ENCODE results near the gene BAIAP2L1. TPM values are rescaled to one million over a fixed set of nuclear protein-coding genes. Genes with fewer than 3 reads are reported as not detected.

BAIAP2L1 gene
- total and polyA plus RNA-seq, 2 donors (not counting 3 experiments of a cell fraction or from before 2014, with no cell fraction given): 0.32 to 1.1 TPM

GRCh38 chr7:98251231-98251600 lies 149.7 kb downstream of the BAIAP2L1 start:
- intact Hi-C loops (cut with micrococcal nuclease): loop anchor here (1.0 to 2.0 kb wide), 2 partner anchors 15 to 150 kb away; partner anchors contain the start of gene BAIAP2L1
- no peak for TF ChIP-seq GATA2 (IDR thresholded peaks at IDR 0.05; ENCODE audit: insufficient read depth, insufficient read length, low read depth, low read length)
- no peak for TF ChIP-seq CTCF (IDR thresholded peaks at IDR 0.05; ENCODE audit: extremely low read depth in 1 of 2, insufficient read depth in 1 of 2, low read depth in 1 of 2, low read length in 2 of 2)
- no peak for TF ChIP-seq POLR2A (IDR thresholded peaks at IDR 0.05; ENCODE audit: low read depth, low read length)
- no peak for TF ChIP-seq FOS (IDR thresholded peaks at IDR 0.05; ENCODE audit: borderline replicate concordance, insufficient read depth, low read length)
- no peak for TF ChIP-seq JUN (IDR thresholded peaks at IDR 0.05; ENCODE audit: borderline replicate concordance, insufficient read depth, insufficient read length, low read depth)
- TF ChIP-seq, protein P1, sequence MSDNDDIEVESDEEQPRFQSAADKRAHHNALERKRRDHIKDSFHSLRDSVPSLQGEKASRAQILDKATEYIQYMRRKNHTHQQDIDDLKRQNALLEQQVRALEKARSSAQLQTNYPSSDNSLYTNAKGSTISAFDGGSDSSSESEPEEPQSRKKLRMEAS (IDR thresholded peaks at IDR 0.05; ENCODE audit: insufficient read depth, insufficient read length): no peak
- TF ChIP-seq MYC (IDR thresholded peaks at IDR 0.05; ENCODE audit: low read depth, low read length): no peak
- TF ChIP-seq POLR2AphosphoS5 (IDR thresholded peaks at IDR 0.05; ENCODE audit: insufficient read depth, low read depth, low read length): no peak
- no peak for TF ChIP-seq EZH2 (IDR thresholded peaks at IDR 0.05; ENCODE audit: borderline replicate concordance, low read depth, low read length, severe bottlenecking)
- peak; percentile 52 for FAIRE-seq
- dilution Hi-C loops (cut with MboI; ENCODE audit: extremely low pct_ligation_motif_present, low sequenced_read_pairs): no loop called here
- peak overlapping the region; percentile 81 for H3K9ac ChIP-seq (replicated peaks; ENCODE audit: extremely low read depth, insufficient read depth, low read length)
- no peak overlapping the region for H2AFZ ChIP-seq (ENCODE audit: low read depth, low read length)
- no peaks in the 10 kb centered on the region for H3K27me3 ChIP-seq (ENCODE audit: control insufficient read depth in 2 of 2, insufficient read depth in 2 of 2, low read length in 2 of 2)
- peak overlapping the region; percentile 53 to 96 (median 65) for H3K4me3 ChIP-seq (replicated peaks in 1 of 3; ENCODE audit: insufficient read depth in 1 of 3, low read depth in 1 of 3, low read length in 3 of 3)
- H3K36me3 ChIP-seq (ENCODE audit: control insufficient read depth in 2 of 2, extremely low read depth in 1 of 2, insufficient read depth in 2 of 2, low read length in 2 of 2): no peaks in the 10 kb centered on the region
- H3K9me1 ChIP-seq (replicated peaks; ENCODE audit: control insufficient read depth, extremely low read depth, insufficient read depth, low read length): no peaks in the 10 kb centered on the region
- TSS peak; percentile 44 for BruUV-seq (replicated peaks)
- no peak for DNase-seq (ENCODE audit: low read depth, low spot score)
- CTCF ChIA-PET: interaction anchor here (1.0 to 1.5 kb wide), 3 partner anchors 10 to 32 kb away, joined by 3 to 7 read pairs (median 4); no protein-coding TSS in a partner anchor
- H3K79me2 ChIP-seq (ENCODE audit: control insufficient read depth, insufficient read depth, low read length): peaks cover 40% of the 10 kb centered on the region
- POLR2A ChIA-PET: interaction anchor here (0.8 kb wide), 1 partner anchor 14 kb away, joined by 3 read pairs; no protein-coding TSS in a partner anchor
- H4K20me1 ChIP-seq (replicated peaks; ENCODE audit: control insufficient read depth, extremely low read depth, insufficient read depth, low read length): no peaks in the 10 kb centered on the region
- peaks cover 43% of the 10 kb centered on the region for H3K4me1 ChIP-seq (ENCODE audit: control insufficient read depth, extremely low read depth, insufficient read depth, low read length)
- no peaks in the 10 kb centered on the region for H3K9me3 ChIP-seq (replicated peaks; ENCODE audit: control insufficient read depth, insufficient read depth, low read length)
- peak overlapping the region; percentile 64 for H3K4me2 ChIP-seq (ENCODE audit: insufficient read depth, low read length)
- peak overlapping the region; percentile 58 for H3K27ac ChIP-seq (ENCODE audit: insufficient read depth, low read depth, low read length)

Measured in endothelial cell of umbilical vein (primary cell).